Osteoblast (primary cell): ENCODE data around the gene ZMYM2. TPM values are rescaled to one million over a fixed set of nuclear protein-coding genes. Genes with fewer than 3 reads are reported as not detected.

Source experiments
- DNase-seq: peaks from one replicate; pipeline ENCODE4 v3.0.0; 2011; ENCODE audit warnings: low spot score, mixed read lengths; ENCODE audit not compliant: insufficient read length; ENCODE audit errors: missing footprints
- H2AFZ ChIP-seq: 2 replicates; pipeline ENCODE4 v1.6.0; 2011; ENCODE audit warnings: mild to moderate bottlenecking, low read length
- H3K27ac ChIP-seq: 2 replicates; pipeline ENCODE4 v1.5.1; 2011; ENCODE audit warnings: mild to moderate bottlenecking, low read depth, low read length, moderate library complexity
- H3K27me3 ChIP-seq: 2 replicates; pipeline ENCODE4 v1.6.0; 2012; ENCODE audit warnings: mild to moderate bottlenecking, control low read depth, inconsistent platforms, low read length, moderate library complexity; ENCODE audit not compliant: insufficient read depth
- H3K36me3 ChIP-seq: 2 replicates; pipeline ENCODE4 v1.5.1; 2011; ENCODE audit warnings: mild to moderate bottlenecking, low read length, control low read depth, moderate library complexity; ENCODE audit not compliant: insufficient read depth
- H3K4me1 ChIP-seq: 2 replicates; pipeline ENCODE4 v1.5.1; 2011; ENCODE audit warnings: mild to moderate bottlenecking, low read length, control low read depth, moderate library complexity; ENCODE audit not compliant: insufficient read depth
- H3K4me2 ChIP-seq: 2 replicates; pipeline ENCODE4 v1.6.0; 2011; ENCODE audit warnings: mild to moderate bottlenecking, low read length; ENCODE audit not compliant: insufficient read depth
- H3K4me3 ChIP-seq: fragments of 200-600 bp; sonication (generic); 3 replicates; pipeline ENCODE4 v1.5.1; 2012; ENCODE audit warnings: mild to moderate bottlenecking, low read length, inconsistent platforms; ENCODE audit not compliant: insufficient read depth
- H3K79me2 ChIP-seq: 2 replicates; pipeline ENCODE4 v1.6.0; 2012; ENCODE audit warnings: mild to moderate bottlenecking, low read length, control low read depth, inconsistent platforms; ENCODE audit not compliant: insufficient read depth
- H3K9me3 ChIP-seq: 2 replicates; pipeline ENCODE4 v1.5.1; 2011; ENCODE audit warnings: low read depth, low read length, control low read depth
- H4K20me1 ChIP-seq: 2 replicates; pipeline ENCODE4 v1.6.0; 2012; ENCODE audit warnings: mild to moderate bottlenecking, low read length, control low read depth; ENCODE audit not compliant: insufficient read depth
- total RNA-seq: library from RNA; depleted of rRNA; stranded (reverse); fragments of >200 nt; gene quantifications from 2 replicates; pipeline ENCODE4 v1.2.3, GENCODE V29; 2012
- TF ChIP-seq, protein P1 (sequence below): IDR thresholded peaks from 2 replicates; pipeline ENCODE4 v1.5.1; 2011; ENCODE audit warnings: mild to moderate bottlenecking, low read depth, low read length, moderate library complexity; ENCODE audit errors: extremely low read depth

The ZMYM2 gene
- total RNA-seq, 1 donor, result 65.5 TPM

DNA sequence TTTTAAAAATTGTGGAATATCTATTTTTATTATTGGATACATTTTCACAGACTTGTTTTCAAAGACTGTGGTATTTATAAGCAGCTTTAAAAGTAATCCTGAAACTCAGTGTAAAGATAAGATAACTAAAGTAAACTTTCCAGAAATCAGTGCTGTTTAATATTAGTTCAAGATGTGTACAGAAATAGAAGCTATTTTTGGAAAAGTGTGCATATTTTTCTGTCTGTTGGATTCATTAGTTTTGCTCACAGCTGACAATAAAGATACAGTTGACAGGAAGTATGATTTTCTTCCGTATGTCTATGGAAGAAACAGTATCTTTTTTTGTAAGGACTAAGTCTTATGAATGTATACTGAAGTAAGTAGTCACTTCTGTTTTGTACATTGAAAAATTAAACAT, 116.4 kb downstream of the ZMYM2 start:
- no peaks in the 10 kb centered on the region for H4K20me1 ChIP-seq
- H2AFZ ChIP-seq, result no peak overlapping the region
- no peaks in the 10 kb centered on the region for H3K4me1 ChIP-seq
- peaks cover 20% of the 10 kb centered on the region for H3K36me3 ChIP-seq
- no peak for DNase-seq
- H3K79me2 ChIP-seq, result no peaks in the 10 kb centered on the region
- H3K9me3 ChIP-seq, result no peaks in the 10 kb centered on the region
- H3K27me3 ChIP-seq, result no peaks in the 10 kb centered on the region
- H3K4me3 ChIP-seq, result no peak overlapping the region
- TF ChIP-seq, protein P1, sequence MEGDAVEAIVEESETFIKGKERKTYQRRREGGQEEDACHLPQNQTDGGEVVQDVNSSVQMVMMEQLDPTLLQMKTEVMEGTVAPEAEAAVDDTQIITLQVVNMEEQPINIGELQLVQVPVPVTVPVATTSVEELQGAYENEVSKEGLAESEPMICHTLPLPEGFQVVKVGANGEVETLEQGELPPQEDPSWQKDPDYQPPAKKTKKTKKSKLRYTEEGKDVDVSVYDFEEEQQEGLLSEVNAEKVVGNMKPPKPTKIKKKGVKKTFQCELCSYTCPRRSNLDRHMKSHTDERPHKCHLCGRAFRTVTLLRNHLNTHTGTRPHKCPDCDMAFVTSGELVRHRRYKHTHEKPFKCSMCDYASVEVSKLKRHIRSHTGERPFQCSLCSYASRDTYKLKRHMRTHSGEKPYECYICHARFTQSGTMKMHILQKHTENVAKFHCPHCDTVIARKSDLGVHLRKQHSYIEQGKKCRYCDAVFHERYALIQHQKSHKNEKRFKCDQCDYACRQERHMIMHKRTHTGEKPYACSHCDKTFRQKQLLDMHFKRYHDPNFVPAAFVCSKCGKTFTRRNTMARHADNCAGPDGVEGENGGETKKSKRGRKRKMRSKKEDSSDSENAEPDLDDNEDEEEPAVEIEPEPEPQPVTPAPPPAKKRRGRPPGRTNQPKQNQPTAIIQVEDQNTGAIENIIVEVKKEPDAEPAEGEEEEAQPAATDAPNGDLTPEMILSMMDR, result no peak
- no peak overlapping the region for H3K4me2 ChIP-seq
- H3K27ac ChIP-seq, result no peak overlapping the region

DNA sequence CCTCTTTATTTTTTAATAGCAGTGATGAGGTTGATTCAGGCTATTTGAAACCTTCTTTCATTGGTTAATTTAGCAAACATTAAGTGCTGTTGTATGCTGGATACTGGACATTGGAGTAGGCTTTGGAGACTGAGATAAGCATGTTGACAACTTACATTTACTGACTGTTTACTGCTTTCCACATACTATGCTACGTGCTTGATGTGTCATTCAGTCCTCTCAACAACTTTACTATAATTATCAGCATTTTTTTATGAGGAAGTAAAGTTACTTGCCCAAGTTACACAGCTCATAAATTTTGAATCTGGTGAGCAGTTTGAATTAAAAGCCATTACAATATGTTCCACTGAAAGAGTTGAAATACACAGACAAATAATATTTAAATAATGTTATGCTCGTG, 118.6 kb downstream of the ZMYM2 start:
- H3K27me3 ChIP-seq, result no peaks in the 10 kb centered on the region
- no peak overlapping the region for H3K4me3 ChIP-seq
- no peak overlapping the region for H3K27ac ChIP-seq
- H3K79me2 ChIP-seq, result no peaks in the 10 kb centered on the region
- H3K36me3 ChIP-seq, result peaks cover 8% of the 10 kb centered on the region
- TF ChIP-seq, protein P1, result no peak
- no peak overlapping the region for H3K4me2 ChIP-seq
- DNase-seq, result no peak
- no peaks in the 10 kb centered on the region for H4K20me1 ChIP-seq
- no peaks in the 10 kb centered on the region for H3K4me1 ChIP-seq
- H2AFZ ChIP-seq, result no peak overlapping the region
- no peaks in the 10 kb centered on the region for H3K9me3 ChIP-seq

DNA sequence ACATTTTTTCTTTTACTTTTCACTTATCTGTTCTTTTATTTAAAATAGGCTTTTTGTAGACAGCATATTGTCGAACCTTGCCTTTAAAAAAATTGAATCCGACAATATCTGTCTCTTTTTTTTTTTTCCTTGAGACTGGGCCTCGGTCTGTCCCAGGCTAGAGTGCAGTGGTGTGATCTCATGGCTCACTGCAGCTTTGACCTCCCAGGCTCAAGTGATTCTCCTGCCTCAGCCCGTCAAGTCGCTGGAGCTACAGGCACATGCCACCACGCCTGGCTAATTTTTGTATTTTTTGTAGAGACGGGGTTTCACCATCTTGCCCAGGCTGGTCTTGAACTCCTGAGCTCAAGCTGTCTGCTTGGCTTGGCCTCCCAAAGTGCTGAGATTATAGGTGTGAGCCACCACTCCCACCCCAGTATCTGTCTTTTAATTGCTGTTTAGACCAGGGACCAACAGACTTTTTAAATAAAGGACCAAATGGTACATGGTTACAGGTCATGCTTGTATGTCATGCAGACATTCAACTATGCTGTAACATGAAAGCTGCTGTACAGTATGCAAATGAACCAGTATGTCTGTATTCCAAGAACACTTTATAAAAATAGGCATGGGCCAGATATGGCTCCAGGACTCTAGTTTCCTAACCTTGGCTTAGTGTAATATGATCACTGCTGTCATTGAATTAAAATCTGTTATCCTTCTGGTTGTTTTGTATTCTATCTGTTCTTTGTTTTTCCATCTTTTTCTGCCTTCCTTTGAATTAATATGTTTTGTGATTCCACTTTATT, 122.0 kb downstream of the ZMYM2 start:
- Histone ChIP-seq H4K20me1 (no peaks in the 10 kb centered on the region), H3K4me1 (no peaks in the 10 kb centered on the region), H2AFZ (no peak overlapping the region), H3K9me3 (no peaks in the 10 kb centered on the region), H3K79me2 (no peaks in the 10 kb centered on the region), H3K36me3 (peaks cover 15% of the 10 kb centered on the region), H3K4me2 (no peak overlapping the region), H3K4me3 (no peak overlapping the region), H3K27me3 (no peaks in the 10 kb centered on the region), H3K27ac (no peak overlapping the region)
- TF ChIP-seq, protein P1, result no peak
- no peak for DNase-seq

DNA sequence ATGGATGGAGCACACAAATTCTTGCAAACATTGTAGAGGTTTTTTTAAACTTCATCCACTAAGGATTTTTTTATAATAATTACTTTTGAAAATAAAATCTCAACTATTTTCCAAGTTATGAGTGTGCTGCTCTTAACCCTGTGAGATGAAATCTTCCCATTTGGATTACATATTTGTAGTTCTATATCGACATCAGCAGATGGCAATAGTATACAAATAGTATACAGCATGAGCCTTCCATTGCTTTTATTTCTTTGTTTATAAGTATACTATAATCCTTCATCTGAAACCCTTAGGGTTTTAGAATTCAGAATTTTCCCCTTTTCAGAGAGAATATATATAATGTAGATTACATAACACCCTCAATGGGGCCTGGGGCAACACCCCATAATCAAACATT, 131.8 kb downstream of the ZMYM2 start:
- Histone ChIP-seq H3K27ac (no peak overlapping the region), H3K4me3 (no peak overlapping the region), H3K36me3 (peaks cover 4% of the 10 kb centered on the region), H3K79me2 (no peaks in the 10 kb centered on the region), H3K4me1 (no peaks in the 10 kb centered on the region), H3K9me3 (no peaks in the 10 kb centered on the region), H3K4me2 (no peak overlapping the region), H4K20me1 (no peaks in the 10 kb centered on the region), H2AFZ (no peak overlapping the region), H3K27me3 (no peaks in the 10 kb centered on the region)
- TF ChIP-seq, protein P1, result no peak
- no peak for DNase-seq
